Fibroblast of skin of right biceps (primary cell): ENCODE results near the gene CPSF4L.

Experiments used
- DNase-seq: peaks from one replicate; pipeline ENCODE4 v3.0.0-alpha.2; 2013

Gene CPSF4L

DNA sequence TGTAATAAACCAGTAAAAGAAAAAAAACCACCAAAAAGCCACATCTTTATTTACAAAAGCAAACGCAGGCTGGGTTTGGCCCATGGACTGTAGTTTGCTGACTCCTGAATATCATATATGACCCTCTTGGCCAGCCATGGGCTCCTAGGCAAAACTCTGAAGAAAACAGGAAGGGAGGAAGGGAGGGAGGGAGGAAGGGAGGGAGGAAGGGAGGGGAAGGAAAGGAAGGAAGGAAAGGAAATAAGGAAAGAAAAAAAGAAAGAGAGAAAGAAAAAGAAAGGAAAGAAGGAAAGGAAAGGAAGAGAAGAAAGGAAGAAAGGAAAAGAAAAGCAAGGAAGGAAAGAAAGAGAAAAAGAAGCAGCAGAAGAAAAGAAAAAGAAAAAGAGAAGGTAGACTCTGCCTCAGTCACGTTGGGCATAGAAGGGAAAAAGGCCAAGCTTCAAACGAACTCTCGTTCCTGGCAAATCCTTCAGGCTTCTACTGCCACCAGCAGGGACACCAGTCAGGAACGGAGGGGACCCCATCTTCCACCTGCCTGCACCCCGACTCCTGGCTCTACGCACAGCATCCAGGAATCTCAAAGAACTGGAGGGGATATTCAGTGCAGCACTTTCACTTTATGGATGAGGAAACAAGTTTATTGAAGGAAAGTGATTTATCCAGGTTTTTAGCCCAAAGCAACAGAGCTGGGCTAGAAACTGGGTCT lies 28.0 kb upstream of the CPSF4L start:
- DNase-seq: no peak

DNA sequence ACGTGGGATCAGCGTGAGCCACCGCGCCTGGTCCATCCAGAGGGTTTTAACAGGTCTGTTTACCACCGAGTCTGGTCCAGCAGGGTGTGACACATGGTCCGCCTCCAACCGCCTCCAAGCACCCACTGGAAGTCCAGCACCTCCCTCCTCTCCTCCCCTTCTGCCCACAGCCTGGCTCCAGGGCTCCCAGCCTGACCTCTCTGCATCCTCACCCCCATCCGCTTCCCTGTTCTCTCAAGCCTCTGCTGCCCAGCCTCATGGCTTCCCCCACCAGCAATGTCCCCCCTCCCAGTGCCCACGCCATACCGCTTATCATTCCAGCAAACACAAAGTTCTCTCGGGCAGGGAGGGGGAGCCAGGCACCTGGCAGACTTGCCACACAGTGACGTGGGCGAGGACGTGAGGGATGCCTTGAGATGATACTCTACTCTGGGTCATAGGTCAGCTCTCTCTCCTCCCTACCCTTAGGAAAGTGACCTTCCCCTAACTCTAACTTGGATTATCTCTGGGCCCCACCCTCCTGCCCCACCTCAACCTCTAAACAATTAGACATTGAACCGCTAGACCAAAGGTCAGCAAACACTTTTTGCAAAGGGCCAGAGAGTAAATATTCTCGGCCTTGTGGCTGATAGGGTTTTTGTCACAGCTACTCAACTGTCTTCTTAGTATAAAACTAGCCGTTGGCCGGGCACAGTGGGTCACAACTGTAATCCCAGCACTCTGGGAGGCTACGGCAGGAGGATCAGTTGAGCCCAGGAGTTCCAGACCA lies 27.0 kb upstream of the CPSF4L start:
- DNase-seq: no peak

DNA sequence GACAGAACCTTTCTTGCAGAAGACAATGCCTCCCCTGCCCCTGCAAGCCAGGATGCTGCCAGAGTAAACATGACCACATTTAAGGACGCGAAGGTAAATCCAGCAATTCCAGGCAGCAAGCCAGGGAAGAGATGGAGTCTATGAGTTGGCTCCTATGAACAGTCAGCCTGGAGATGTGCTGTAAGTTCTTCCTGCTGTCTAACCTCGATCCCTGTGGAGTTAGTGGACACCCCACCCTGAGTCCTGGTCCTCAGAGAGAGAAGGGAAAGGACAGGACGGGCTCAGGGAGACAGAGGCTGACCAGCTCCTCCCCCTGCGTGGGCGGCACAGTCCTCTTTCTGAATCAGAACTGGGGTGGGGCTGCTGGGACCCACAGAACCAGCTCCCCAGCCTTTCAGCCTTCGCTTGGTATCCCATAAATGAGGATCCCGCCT lies 25.2 kb upstream of the CPSF4L start:
- peak; percentile 59 for DNase-seq

DNA sequence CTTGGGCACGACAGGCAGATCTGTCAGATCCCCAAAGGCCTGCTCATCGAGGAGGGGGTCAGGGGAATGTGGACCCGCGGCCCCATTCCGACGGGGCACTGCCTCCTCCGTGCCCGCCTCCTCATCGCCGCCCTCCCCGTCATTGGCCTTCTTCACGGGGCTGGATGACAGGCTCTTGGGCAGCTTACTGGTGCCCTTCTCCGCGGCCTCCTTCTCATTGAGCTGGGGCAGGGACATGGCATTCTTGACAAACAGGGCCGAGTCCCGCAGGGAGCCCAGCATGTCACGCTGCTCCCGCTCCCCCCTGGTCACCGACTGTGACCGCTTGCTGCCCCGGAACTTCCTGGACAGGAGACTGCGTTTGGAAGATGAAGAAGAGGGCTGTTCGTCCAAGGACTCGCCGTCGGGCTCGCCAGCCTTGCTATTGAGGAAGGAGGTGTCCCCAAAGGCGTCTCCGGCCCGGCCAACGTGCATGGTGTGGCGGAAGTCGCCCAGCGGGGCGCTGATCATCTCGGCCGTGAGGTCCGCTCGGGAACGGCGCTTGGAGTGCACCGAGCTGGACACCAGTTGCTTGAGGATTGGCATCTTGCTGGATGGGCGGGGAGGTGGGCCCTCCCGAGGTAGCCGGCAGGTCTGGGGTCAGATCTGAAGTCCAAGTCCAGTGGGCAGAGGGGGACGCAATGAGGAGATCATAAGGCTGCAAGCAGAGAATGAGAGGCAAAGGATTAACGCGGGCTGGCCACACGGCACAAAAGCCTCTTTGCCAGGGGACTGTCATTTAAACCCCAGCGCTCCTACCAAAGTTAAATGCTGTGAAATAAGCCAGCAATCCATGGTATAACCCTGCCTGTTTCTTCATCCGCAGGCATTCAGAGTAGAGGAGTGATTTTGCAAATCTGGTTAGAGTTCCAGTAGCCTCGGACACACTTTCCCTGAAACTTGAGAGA lies 24.5 kb upstream of the CPSF4L start:
- DNase-seq: no peak

DNA sequence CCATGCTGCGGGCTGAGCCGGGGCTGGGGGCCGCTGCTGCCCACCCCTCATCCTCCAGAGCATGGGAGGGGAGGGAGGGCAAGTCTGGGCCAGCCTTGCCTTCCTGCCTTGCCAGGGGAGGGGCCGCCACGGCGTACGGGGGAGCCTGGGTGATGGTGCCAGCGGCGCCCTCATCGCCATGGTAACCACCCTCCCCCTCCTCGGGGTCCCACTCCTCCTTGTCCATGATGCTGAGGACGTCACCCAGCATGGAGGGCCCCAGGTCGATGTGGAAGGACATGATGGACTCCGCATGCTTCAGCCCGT lies 23.9 kb upstream of the CPSF4L start:
- DNase-seq: no peak

DNA sequence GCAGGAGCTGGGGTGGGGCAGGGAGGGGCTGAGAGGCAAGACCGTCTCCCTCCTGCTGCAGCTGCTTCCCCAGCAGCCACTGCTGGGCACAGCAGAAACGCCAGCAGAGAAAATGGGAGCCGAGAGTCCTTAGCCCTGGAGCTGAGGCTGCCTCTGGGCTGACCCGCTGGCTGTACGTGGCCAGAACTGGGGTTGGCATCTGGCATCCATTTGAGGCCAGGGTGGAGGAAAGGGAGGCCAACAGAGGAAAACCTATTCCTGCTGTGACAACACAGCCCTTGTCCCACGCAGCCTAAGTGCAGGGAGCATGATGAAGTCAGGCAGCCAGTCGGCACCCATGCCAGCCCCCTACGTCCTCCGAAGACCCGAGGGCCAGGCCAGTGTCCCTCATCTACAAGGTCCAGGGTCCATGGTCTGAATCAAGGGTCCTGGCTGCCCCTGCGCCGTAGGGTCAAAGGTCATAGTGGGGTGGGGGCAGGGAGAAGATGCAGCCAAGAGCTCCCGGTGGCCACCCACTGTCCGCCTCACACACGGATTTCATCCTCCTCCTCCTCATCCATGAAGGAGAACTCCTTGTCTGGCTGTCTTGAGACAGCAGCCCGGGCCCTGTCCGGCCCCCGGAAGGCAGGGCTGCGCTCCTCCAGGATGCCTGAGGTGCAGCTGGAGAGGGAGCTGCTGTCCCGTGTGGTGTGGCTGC lies 23.4 kb upstream of the CPSF4L start:
- no peak for DNase-seq

DNA sequence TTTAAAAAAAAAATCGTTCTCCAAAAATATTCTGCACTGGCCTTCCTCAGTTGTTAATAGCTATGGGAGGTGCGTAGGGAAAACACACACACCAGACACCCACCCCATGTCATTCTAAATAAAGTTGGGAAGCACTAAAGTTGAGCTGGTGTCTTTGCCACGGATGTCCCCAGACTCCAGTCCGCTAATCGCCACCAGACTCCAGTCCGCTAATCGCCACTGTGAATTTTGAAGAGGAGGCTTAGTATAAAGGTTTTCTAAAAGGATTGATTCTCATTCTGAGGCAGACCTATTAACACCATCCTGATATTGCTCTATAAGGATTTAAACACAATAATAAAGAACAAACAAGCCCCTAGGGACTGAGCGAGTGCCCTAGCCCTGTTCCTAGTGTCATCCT lies 22.7 kb upstream of the CPSF4L start:
- no peak for DNase-seq

DNA sequence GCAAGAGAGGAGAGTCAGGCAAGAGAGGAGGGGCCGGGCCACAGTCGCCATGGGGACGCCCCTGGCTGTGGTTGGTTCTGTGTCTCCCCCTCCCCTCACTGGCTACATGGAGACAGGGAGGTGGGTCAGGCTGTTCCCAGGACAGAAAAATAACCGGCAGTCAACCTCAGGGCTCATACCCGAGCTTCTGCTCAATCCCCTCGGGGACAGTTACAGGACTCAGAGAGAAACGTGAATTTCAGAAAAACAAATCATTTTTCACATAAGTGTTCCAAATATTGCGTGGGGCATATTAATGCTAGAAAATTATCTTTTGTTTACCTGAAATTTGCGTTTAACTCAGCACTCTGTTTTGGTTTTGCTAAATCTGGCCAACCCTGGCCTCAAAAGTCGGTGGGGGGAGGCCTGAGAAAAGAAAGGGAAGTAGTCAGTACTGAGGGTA lies 22.2 kb upstream of the CPSF4L start:
- DNase-seq: peak; percentile 53

DNA sequence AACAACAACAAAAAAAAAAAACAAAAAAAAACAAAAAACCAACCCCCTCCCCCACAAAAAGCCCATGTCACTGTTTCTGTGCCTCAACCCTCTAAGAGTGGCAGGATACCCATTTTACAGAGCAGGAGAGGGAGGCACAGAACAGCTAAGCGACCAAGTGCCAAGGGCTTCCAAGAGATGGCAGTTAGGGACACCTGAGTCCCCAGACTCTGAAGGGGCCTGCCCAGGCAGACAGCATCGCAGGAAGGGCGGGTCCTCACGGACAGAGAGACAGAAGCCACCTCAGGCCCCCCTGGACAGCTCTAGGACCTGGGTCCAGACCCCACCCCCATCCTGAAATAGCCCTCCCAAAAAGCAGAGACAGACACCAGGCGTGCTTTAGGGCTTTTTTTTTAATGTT lies 21.6 kb upstream of the CPSF4L start:
- no peak for DNase-seq

DNA sequence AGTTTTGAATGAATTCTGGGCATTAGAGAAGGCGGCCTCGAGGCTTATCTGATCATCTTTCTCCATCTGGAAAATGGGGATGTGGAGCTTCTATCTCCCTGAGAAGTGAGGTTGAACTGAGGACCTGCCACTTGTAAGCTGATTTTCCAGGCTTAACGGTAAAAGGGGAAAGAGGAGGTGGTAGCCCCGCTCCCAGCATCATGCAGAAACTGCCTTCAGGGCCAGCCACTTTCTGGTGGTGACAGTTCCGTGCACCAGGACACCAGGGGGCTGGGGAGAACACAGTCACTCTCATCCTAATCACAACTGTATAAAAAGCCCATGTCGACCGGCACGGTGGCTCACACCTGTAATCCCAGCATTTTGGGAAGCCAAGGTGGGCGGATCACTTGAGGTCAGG lies 20.9 kb upstream of the CPSF4L start:
- DNase-seq: no peak

DNA sequence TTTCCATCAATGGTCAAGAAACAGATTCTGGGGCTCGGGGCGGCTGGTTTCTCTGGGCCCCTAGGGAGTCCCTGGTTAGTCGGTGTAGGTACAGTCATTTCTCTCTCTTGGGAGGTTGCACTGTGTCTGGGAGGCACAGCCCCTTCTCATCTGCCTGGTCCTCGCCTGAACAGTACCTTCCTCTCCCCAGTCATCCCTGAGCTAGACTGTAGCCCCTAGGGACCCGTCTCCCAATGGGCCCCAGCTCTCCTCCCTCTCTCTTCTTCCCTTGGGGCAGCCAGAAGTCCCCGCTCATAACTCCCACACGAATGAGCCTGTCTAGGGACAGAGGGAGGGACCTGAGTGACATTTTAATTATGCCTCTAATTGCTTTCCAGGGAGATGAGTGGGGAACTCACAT lies 20.2 kb upstream of the CPSF4L start:
- no peak for DNase-seq

DNA sequence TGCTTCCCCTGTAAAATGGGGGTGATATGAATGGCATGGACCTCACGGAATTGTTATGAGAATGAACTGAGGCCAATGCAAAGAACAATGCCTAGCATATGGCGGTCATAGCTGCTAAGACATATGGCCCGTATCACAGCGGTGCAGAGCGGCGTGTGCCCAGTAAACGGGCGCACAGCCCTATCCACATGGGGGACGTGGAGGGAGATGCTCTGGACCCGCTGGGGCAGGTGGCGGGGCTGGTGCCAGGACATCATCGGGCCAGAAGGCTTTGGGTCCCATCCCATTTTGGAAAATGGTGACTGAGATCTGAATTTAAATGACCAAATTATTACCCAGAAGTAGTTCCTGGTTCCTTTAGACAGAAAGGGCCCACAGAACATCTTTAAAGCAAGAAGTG lies 18.5 kb upstream of the CPSF4L start:
- no peak for DNase-seq

DNA sequence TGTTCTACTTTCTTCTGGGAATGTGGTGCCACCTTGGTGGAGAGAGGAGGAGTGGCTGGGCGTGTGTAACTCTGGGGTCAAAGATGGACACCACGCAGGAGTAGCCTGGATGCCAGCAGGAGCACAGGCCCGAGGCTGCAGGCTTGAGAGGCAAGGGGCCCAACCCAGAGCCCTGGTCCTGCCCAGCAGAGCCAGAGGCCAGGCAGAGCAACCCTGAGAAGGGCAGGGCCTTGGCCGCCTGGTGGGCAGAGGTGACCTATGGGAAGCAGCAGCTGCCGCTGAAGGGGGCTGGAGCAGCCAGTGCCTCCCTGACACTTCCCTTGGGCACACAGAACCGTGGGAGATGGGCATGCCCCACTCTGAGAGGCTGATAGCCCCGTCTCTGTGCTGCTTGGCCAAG lies 18.0 kb upstream of the CPSF4L start:
- no peak for DNase-seq

DNA sequence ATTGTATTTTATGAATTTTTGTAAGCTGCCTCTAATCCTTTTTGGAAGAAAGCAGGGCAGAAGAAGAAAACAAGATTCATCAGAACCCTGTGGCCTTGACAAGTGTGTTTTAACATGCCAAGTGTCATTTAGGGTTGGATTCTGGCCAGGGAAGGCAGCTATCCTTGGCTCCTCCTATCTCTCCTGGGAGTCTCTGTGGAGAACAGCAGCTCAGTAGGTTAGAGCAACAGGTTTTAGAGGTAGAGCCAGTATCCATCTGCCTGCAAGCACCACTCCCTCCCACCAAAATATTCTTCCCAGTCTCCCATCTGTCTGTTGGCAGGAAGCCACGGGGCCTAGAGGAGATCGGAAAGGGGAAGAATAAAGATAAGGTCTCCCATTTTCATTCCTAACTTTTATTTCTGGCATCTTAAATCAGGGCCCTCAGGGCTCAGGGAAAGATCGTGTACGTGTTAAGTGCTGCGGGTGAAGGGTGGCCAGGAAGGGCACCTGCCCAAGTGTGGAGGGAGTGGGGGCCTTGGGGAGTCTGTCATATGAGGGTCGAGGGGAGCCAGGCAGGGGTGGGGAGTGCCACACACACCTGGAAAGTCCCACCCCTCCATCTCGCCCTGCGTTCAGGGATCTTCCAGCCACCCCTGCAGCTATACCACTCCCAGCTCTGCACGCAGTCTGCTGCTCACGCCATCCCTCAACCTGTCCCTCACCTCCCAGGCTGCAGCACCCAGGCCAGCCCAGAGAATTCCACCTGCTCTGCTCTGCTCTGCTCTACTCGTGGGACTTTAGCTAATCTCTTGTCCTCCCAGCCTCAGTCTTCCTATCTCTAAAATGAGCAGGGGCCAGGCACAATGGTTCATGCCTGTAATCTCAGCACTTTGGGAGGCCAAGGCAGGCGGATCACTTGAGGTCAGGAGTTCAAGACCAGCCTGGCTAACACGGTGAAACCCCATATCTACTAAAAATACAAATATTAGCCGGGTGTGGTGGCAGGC lies 17.1 kb upstream of the CPSF4L start:
- peak; percentile 33 for DNase-seq

DNA sequence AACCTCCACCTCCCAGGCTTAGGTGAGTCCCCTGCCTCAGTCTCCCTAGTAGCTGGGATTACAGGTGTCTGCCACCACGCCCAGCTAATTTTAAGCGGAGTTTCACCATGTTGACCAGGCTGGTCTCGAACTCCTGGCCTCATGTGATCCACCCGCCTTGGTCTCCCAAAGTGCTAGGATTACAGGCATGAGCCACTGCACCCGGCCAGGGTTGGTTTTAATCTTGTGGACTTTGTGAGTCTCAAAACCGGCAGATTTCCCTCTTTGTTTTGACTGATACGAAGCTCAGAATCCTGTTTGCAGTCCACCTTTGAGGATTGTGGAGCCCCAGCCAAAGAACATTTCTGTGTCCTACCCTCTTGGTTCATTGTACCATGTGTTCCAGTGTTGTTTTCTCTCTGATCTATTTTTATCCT lies 16.4 kb upstream of the CPSF4L start:
- no peak for DNase-seq

DNA sequence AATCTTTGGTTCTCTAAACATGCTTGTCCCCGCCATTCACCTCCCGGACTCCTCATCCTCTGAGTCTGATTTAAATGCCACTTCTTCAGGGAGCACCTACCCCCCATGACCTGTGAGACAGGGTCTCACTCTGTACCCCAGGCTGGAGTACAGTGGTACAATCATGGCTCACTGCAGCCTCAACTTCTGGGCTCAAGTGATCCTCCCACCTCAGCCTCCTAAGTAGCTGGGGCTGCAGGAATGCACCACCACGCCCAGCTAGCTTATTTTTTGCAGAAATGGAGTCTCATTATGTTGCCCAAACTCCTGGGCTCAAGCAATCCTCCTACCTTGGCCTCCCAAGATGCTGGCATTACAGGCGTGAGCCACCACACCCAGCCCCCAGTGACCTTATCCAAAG lies 12.8 kb upstream of the CPSF4L start:
- no peak for DNase-seq

DNA sequence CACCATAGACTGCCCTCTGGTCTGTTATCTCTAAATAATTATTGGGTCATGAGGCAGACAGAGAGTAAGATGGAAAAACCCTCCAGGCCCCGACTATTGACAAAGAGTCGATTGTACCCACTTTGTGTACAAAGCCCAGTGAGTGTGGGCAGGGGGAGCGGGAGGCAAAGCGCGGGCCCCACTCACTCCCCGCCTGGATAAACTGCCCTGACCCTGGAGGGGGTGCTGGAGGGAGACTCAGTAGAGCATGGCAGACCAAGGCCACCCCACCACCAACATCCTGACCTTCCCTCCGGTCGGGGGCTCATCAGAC lies 11.2 kb upstream of the CPSF4L start:
- DNase-seq: no peak

DNA sequence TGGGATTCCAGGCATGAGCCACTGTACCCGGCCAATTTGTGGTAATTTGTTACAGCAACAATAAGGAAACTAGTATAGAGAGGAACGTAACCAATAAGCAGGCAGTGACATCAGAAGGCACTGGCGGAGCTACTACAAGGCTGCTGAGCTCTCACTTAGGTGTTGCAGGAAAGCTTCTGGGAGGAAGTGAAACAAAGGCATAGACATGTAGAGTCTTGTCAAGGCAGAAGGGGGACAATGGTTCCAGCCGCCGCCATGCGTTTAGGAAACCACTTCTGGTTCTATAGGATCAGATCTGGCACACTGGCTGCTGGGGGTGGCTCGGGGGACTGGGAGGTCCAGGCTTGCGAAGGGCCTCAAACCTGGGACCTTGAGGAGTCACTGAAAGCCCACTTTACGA lies 9.4 kb upstream of the CPSF4L start:
- no peak for DNase-seq

DNA sequence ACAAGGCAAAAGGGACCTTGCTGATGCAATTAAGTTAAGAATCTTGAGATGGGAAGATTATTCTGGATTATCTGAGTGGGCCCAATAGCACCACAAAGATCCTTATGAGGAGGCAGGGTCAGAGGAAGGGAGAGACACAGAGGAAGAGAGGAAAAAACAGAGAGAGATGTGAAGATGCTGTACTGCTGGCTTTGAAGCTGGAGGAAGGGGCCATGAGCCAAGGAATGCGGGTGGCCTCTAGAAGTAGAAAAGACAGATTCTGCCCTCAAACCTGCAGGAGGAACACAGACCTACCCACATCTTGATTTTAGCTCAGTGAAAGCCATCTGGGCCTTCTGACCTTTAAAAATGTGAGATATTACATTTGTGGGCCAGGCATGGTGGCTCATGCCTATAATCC lies 8.1 kb upstream of the CPSF4L start:
- DNase-seq: no peak

DNA sequence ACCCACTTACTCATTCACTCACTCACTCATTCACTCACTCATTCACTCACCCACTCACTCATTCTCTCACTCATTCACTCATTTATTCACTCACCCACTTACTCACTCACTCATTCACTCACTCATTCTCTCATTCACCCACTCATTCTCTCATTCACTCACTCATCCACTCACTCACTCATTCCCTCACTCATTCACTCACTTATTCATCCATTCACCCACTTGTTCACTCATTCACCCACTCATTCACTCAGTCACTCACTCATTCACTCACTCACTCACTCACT lies 7.6 kb upstream of the CPSF4L start:
- no peak for DNase-seq

DNA sequence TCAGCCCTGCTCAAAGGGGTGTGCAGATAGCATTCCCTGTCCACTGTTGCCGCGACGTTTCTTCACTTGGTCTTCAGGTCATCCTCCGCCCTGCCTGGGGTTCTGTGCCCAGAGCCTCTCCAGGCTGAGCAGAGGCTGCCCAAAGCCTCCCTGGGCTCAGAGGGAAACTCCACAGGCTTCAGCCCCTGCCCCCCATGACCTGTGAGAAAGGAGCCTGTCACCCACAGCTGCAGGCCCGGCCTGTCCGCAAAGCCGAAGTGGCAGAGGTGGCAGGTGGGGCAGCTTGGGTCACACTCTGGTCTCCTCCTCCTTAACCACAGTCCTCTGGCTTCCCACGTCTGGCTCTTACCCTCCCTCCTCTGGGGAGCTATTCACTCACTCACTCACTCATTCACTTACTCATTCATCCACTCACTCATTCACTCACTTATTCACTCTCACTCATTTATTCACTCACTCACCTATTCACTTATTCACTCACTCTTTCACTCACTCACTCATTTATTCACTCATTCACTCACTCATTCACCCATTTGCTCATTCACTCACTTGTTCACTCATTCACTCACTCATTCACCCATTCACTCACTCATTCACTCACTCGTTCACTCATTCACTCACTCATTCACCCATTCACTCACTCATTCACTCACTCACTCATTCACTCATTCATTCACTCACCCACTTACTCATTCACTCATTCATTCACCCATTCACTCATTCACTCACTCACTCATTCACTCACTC lies 7.1 kb upstream of the CPSF4L start:
- DNase-seq: no peak
